Kidney (tissue), 14 donors: ENCODE data around the gene RCC1. TPM values are rescaled to one million over a fixed set of nuclear protein-coding genes. Genes with fewer than 3 reads are reported as not detected.

Source experiments
- DNase-seq, 5 donors: peaks; one replicate each; pipeline ENCODE4 v3.0.0-alpha.2; 2013 to 2020
- FAIRE-seq: peaks from 2 replicates; lab custom pipeline; 2012; peaks lifted over from hg19 to GRCh38; lab: Jason Lieb, UNC
- H3K27ac ChIP-seq, 2 donors: one replicate each; pipeline ENCODE4 v1.7.0; 2013; ENCODE audit warnings: low read depth in 2 of 2, low read length in 2 of 2, inconsistent platforms in 1 of 2
- H3K27me3 ChIP-seq: one replicate; pipeline ENCODE4 v1.7.1; 2013; ENCODE audit warnings: low read length, inconsistent platforms; ENCODE audit not compliant: control insufficient read depth, insufficient read depth
- H3K36me3 ChIP-seq, 3 donors: one replicate each; pipeline versions ENCODE4 v1.7.0 to v1.7.1; 2013; ENCODE audit warnings: low read length in 3 of 3, control low read depth in 1 of 3, inconsistent platforms in 1 of 3; ENCODE audit not compliant: insufficient read depth in 3 of 3, control insufficient read depth in 2 of 3
- H3K4me1 ChIP-seq, 3 donors: one replicate each; pipeline versions ENCODE4 v1.7.0 to v1.7.1; 2013; ENCODE audit warnings: low read length in 3 of 3, inconsistent platforms in 1 of 3, low read depth in 1 of 3; ENCODE audit not compliant: control insufficient read depth in 2 of 3, insufficient read depth in 2 of 3
- H3K4me3 ChIP-seq, 3 donors: one replicate each; pipeline versions ENCODE4 v1.7.0 to v1.8.1; 2013; ENCODE audit warnings: low read length in 3 of 3, control low read depth in 1 of 3, inconsistent platforms in 1 of 3
- H3K9ac ChIP-seq, 3 donors: one replicate each; pipeline versions ENCODE4 v1.7.0 to v1.7.1; 2013; ENCODE audit warnings: low read length in 3 of 3, control low read depth in 1 of 3, inconsistent platforms in 1 of 3
- H3K9me3 ChIP-seq, 3 donors: one replicate each; pipeline versions ENCODE4 v1.7.0 to v1.7.1; 2013; ENCODE audit warnings: low read length in 3 of 3, control low read depth in 1 of 3, inconsistent platforms in 1 of 3; ENCODE audit not compliant: control insufficient read depth in 2 of 3, insufficient read depth in 1 of 3
- intact Hi-C: fragments of 100-400 bp; cut with DNase I; formaldehyde crosslinking; loops from one replicate; pipeline ENCODE4 v1.11.1; 2022
- polyA plus RNA-seq: library from polyadenylated mRNA; stranded (reverse); fragments of 350-450 nt; fragmentation: Illumina TruSeq; extraction: RNeasy Lipid Tissue Mini Kit (QIAGEN cat#74804); gene quantifications from one replicate; pipeline ENCODE4 v1.2.3, GENCODE V29; 2014; ENCODE audit warnings: low read depth, low replicate concordance; ENCODE audit not compliant: insufficient read depth
- total RNA-seq: library from RNA; stranded (reverse); fragmentation: NEBNext Ultra II Directional; extraction: Animal tissue kit (Norgen Biotek cat#: 25700); gene quantifications from one replicate; pipeline ENCODE4 v1.2.1, GENCODE V29; 2021
- TF ChIP-seq, protein P1 (sequence below): IDR thresholded peaks from 3 replicates; pipeline ENCODE4 v1.5.1; 2012; ENCODE audit warnings: mild to moderate bottlenecking, moderate library complexity, borderline replicate concordance; ENCODE audit not compliant: insufficient read depth; ENCODE audit errors: extremely low read depth
- donor health status: control.
- donor health status: control.
- donor health status: control.
- donor health status: control.
- donor health status: control.
- donor health status: DM: yes; HTN: yes; CAD: no.
- donor health status: Normal renal cell carcinoma (clear cell type).

RCC1 gene
- total and polyA plus RNA-seq, 2 donors from 2014 or later: 5.7 to 19.9 TPM

DNA sequence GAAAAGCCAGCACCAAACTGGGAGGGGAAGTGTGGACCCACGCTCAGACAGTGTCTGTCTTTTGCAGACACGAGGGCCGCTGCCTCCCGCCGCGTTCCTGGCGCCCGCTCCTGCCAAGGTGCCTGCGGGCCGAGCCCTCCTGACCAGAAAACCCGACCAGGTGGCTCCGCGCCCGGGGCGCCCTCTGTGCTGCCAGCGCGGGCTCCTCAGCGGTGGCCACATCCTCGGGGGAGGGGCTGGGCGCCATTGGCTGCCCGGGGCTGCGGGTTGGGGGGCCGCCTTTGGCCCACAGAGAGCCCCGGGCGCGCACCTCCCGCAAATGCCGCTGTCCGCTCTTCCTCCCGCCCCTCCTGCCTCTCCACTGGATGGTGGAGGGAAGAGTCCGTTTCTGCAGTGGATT, 24.6 kb downstream of the RCC1 start:
- H3K9me3 ChIP-seq: no peaks in the 10 kb centered on the region
- TF ChIP-seq, protein P1, sequence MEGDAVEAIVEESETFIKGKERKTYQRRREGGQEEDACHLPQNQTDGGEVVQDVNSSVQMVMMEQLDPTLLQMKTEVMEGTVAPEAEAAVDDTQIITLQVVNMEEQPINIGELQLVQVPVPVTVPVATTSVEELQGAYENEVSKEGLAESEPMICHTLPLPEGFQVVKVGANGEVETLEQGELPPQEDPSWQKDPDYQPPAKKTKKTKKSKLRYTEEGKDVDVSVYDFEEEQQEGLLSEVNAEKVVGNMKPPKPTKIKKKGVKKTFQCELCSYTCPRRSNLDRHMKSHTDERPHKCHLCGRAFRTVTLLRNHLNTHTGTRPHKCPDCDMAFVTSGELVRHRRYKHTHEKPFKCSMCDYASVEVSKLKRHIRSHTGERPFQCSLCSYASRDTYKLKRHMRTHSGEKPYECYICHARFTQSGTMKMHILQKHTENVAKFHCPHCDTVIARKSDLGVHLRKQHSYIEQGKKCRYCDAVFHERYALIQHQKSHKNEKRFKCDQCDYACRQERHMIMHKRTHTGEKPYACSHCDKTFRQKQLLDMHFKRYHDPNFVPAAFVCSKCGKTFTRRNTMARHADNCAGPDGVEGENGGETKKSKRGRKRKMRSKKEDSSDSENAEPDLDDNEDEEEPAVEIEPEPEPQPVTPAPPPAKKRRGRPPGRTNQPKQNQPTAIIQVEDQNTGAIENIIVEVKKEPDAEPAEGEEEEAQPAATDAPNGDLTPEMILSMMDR: no peak
- no peak for DNase-seq
- no peak overlapping the region for H3K9ac ChIP-seq
- intact Hi-C loops: no loop called here
- no peaks in the 10 kb centered on the region for H3K4me1 ChIP-seq
- H3K27ac ChIP-seq: no peak overlapping the region
- peaks cover 0 to 2% (median 0%) of the 10 kb centered on the region in 3 donors for H3K36me3 ChIP-seq
- FAIRE-seq: no peak
- no peaks in the 10 kb centered on the region for H3K27me3 ChIP-seq
- H3K4me3 ChIP-seq: no peak overlapping the region

DNA sequence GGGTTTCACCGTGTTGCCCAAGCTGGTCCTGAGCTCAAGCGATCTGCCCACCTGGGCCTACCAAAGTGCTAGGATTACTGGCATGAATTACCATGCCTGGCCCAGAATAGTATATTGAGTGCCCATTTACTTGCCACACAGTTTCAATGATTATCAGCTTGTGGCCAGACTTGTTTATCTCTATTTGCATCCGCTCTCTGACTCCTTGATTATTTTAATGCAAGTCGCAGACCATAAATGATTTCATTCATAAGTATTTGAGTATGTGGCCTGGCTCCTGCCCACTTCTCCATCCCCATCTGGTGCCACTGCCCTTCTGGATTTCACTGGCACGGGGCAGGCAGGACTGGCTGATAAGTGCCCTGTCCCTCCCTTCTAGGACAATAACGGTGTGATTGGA, 28.8 kb downstream of the RCC1 start:
- H3K27me3 ChIP-seq: no peaks in the 10 kb centered on the region
- no peak for FAIRE-seq
- H3K4me1 ChIP-seq: no peaks in the 10 kb centered on the region
- no peaks in the 10 kb centered on the region for H3K9me3 ChIP-seq
- H3K36me3 ChIP-seq: peaks cover 0 to 2% (median 0%) of the 10 kb centered on the region in 3 donors
- TF ChIP-seq, protein P1: no peak
- no peak for DNase-seq
- H3K27ac ChIP-seq: no peak overlapping the region
- intact Hi-C loops: no loop called here
- H3K4me3 ChIP-seq: no peak overlapping the region
- no peak overlapping the region for H3K9ac ChIP-seq

DNA sequence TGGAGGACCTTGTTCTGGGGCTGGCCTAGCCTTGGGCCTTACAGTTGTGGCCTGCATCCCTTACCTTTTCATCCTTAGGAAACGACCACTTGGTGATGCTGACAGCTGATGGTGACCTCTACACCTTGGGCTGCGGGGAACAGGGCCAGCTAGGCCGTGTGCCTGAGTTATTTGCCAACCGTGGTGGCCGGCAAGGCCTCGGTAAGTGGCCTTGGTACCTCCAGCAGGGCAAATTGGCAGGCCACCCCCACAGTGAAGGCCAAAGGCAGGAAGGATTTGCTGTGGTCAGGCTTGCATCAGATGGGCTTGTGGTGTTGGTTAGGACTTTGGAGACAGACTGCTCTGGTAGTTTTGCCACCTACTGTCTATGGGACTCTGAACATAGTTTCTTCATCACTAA, 29.3 kb downstream of the RCC1 start:
- no peak overlapping the region for H3K9ac ChIP-seq
- FAIRE-seq (no peak), DNase-seq (no peak)
- H3K4me1 ChIP-seq: no peaks in the 10 kb centered on the region
- TF ChIP-seq, protein P1: no peak
- no peaks in the 10 kb centered on the region for H3K27me3 ChIP-seq
- no peak overlapping the region for H3K27ac ChIP-seq
- no peaks in the 10 kb centered on the region for H3K9me3 ChIP-seq
- intact Hi-C loops: no loop called here
- H3K4me3 ChIP-seq: no peak overlapping the region
- peaks cover 0 to 2% (median 0%) of the 10 kb centered on the region in 3 donors for H3K36me3 ChIP-seq
